Left renal pelvis (tissue), 4 donors: ENCODE data around the gene PFN3. TPM values are rescaled to one million over a fixed set of nuclear protein-coding genes. Genes with fewer than 3 reads are reported as not detected.

Experiments
- DNase-seq, 4 donors: peaks; one replicate each; pipeline ENCODE4 v3.0.0-alpha.2; 2013; ENCODE audit warnings: low read depth in 4 of 4, low spot score in 3 of 4
- polyA plus RNA-seq, 4 donors: library from polyadenylated mRNA; unstranded; fragments of 120-200 nt; gene quantifications; one replicate each; pipeline ENCODE4 v1.2.1, GENCODE V29; 2013; ENCODE audit not compliant: insufficient read length in 4 of 4

The PFN3 gene
- polyA plus RNA-seq, 4 donors, result 0.26 to 2.6 (median 1.5) TPM; not detected in 1

GRCh38 chr5:177439518-177440053 lies 39.1 kb upstream of the PFN3 start:
- DNase-seq, result no peak

GRCh38 chr5:177438468-177438867 lies 38.0 kb upstream of the PFN3 start:
- no peak for DNase-seq

GRCh38 chr5:177437623-177438022 lies 37.2 kb upstream of the PFN3 start:
- DNase-seq, result no peak

- DNase-seq, result no peak
Measured at GRCh38 chr5:177435847-177436536, 35.5 kb upstream of the PFN3 start.

GRCh38 chr5:177434942-177435738 lies 34.7 kb upstream of the PFN3 start:
- DNase-seq, result no peak

- DNase-seq, result no peak
Measured at GRCh38 chr5:177434437-177434836, 34.0 kb upstream of the PFN3 start.

- DNase-seq, result no peak
Measured at GRCh38 chr5:177433658-177434217, 33.3 kb upstream of the PFN3 start.

GRCh38 chr5:177432839-177433657 lies 32.6 kb upstream of the PFN3 start:
- no peak for DNase-seq

GRCh38 chr5:177432143-177432838 lies 31.8 kb upstream of the PFN3 start:
- no peak for DNase-seq

- no peak for DNase-seq
Measured at GRCh38 chr5:177431317-177432142, 31.1 kb upstream of the PFN3 start.

- no peak for DNase-seq
Measured at GRCh38 chr5:177430972-177431316, 30.5 kb upstream of the PFN3 start.

- no peak for DNase-seq
Measured at GRCh38 chr5:177430140-177430951, 29.9 kb upstream of the PFN3 start.

GRCh38 chr5:177429248-177430040 lies 29.0 kb upstream of the PFN3 start:
- DNase-seq, result no peak

GRCh38 chr5:177428574-177429217 lies 28.2 kb upstream of the PFN3 start:
- no peak for DNase-seq

- no peak for DNase-seq
Measured at GRCh38 chr5:177427919-177428573, 27.6 kb upstream of the PFN3 start.

- no peak for DNase-seq
Measured at GRCh38 chr5:177427211-177427822, 26.9 kb upstream of the PFN3 start.
